Suprapubic skin (tissue), 4 donors: ENCODE data around the gene EPB41L4B. TPM values are rescaled to one million over a fixed set of nuclear protein-coding genes. Genes with fewer than 3 reads are reported as not detected.

Experiments
- DNase-seq, 2 donors: peaks; one replicate each; pipeline ENCODE4 v3.0.0-alpha.2; 2019; ENCODE audit warnings: low spot score in 2 of 2
- H3K27ac ChIP-seq: fragments of 200-600 bp; sonication (generic); one replicate; pipeline ENCODE4 v1.5.1; 2019
- H3K27me3 ChIP-seq: fragments of 200-600 bp; sonication (generic); one replicate; pipeline ENCODE4 v1.5.1; 2019
- H3K36me3 ChIP-seq: fragments of 200-600 bp; sonication (generic); one replicate; pipeline ENCODE4 v1.5.1; 2019
- H3K4me1 ChIP-seq: fragments of 200-600 bp; sonication (generic); one replicate; pipeline ENCODE4 v1.5.1; 2019
- H3K4me3 ChIP-seq: fragments of 200-600 bp; sonication (generic); one replicate; pipeline ENCODE4 v1.5.1; 2019; ENCODE audit warnings: mild to moderate bottlenecking
- H3K9me3 ChIP-seq: fragments of 200-600 bp; sonication (generic); one replicate; pipeline ENCODE4 v1.5.1; 2019
- EP300 ChIP-seq: sonication (generic); formaldehyde crosslinking; IDR thresholded peaks from one replicate; pipeline ENCODE4 v1.6.1; 2017; ENCODE audit warnings: antibody characterized with exemption
- POLR2A ChIP-seq, 2 donors: fragments of 450-650 bp; IDR thresholded peaks; one replicate each; pipeline ENCODE4 v1.6.1; 2017; ENCODE audit warnings: antibody characterized with exemption in 2 of 2, mild to moderate bottlenecking in 2 of 2, moderate library complexity in 2 of 2
- POLR2AphosphoS5 ChIP-seq, 3 donors: sonication (generic); formaldehyde crosslinking; IDR thresholded peaks; one replicate each; pipeline ENCODE4 v1.6.1; 2017; ENCODE audit warnings: antibody characterized with exemption in 3 of 3
- WGBS: methylation state at CpG from one replicate; pipeline ENCODE4 v1.1.5; 2018; 5-methylcytosine and 5-hydroxymethylcytosine counted together
- total RNA-seq, 4 donors: library from RNA; depleted of rRNA; stranded (reverse); fragments of >200 nt; gene quantifications; one replicate each; pipeline ENCODE4 v1.1.0, GENCODE V29; 2016
- TF ChIP-seq, protein P1 (sequence below), 2 donors: fragments of 200-600 bp in 1 of 2; fragments of 450-650 bp in 1 of 2; sonication (generic) in 1 of 2; IDR thresholded peaks; one replicate each; pipeline ENCODE4 v1.5.1; 2016 to 2019; ENCODE audit warnings: antibody characterized with exemption in 2 of 2, mild to moderate bottlenecking in 1 of 2, moderate library complexity in 1 of 2

Gene EPB41L4B
- total RNA-seq, 4 donors from 2014 or later: 22.4 to 27.4 (median 25.1) TPM

DNA sequence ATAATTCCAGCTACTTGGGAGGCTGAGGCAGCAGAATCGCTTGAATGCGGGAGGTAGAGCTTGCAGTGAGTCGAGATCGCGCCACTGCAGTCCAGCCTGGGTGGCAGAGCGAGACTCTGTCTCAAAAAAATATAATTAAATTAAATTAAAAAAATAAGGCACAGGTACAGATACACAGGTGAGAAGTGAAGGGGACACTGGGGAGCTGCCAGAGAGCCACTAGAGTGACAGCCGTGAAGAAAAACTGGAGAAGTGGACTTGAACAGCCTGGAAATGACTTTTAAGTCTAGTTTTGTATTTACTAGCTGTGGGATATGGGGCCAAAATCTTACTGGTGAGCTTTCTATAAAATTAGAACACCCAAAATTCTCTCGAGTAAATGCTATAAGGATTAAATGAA lies 15.1 kb downstream of the EPB41L4B start:
- H3K4me1 ChIP-seq: peaks cover 7% of the 10 kb centered on the region
- no peak for TF ChIP-seq POLR2AphosphoS5 (IDR thresholded peaks at IDR 0.05)
- TF ChIP-seq EP300: no peak
- TF ChIP-seq, protein P1, sequence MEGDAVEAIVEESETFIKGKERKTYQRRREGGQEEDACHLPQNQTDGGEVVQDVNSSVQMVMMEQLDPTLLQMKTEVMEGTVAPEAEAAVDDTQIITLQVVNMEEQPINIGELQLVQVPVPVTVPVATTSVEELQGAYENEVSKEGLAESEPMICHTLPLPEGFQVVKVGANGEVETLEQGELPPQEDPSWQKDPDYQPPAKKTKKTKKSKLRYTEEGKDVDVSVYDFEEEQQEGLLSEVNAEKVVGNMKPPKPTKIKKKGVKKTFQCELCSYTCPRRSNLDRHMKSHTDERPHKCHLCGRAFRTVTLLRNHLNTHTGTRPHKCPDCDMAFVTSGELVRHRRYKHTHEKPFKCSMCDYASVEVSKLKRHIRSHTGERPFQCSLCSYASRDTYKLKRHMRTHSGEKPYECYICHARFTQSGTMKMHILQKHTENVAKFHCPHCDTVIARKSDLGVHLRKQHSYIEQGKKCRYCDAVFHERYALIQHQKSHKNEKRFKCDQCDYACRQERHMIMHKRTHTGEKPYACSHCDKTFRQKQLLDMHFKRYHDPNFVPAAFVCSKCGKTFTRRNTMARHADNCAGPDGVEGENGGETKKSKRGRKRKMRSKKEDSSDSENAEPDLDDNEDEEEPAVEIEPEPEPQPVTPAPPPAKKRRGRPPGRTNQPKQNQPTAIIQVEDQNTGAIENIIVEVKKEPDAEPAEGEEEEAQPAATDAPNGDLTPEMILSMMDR (IDR thresholded peaks at IDR 0.05): no peak
- TF ChIP-seq POLR2A (IDR thresholded peaks at IDR 0.05): no peak
- no peak for DNase-seq
- H3K27me3 ChIP-seq: no peaks in the 10 kb centered on the region
- H3K36me3 ChIP-seq: no peaks in the 10 kb centered on the region
- no peak overlapping the region for H3K27ac ChIP-seq
- WGBS: 97% methylated on average over 8 of the region's 8 CpGs
- H3K9me3 ChIP-seq: no peaks in the 10 kb centered on the region
- H3K4me3 ChIP-seq: no peak overlapping the region

GRCh38 chr9:109304347-109304746 lies 16.5 kb downstream of the EPB41L4B start:
- WGBS: 83% methylated on average over 3 of the region's 3 CpGs
- TF ChIP-seq EP300: no peak
- TF ChIP-seq POLR2A (IDR thresholded peaks at IDR 0.05): no peak
- no peak for TF ChIP-seq POLR2AphosphoS5 (IDR thresholded peaks at IDR 0.05)
- TF ChIP-seq, protein P1 (IDR thresholded peaks at IDR 0.05): no peak

DNA sequence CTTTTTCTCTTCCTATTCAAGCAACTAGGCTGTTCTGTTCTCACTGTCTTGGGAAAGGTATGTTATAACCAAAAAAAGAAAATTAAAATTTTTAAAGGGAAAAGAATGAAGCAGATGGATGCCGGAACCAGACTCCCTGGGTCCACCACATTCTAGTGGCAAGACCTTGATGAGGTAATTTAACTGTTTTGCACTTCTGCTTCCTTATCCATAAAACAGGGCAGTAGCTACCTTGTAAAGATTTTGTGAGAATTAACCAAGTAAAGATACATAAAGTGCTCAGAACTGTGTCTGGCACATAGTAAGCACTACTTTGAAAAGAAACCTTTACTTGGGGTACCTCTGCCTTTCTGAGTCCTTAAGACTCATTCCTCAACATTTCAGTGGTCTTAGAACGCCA lies 17.0 kb downstream of the EPB41L4B start:
- WGBS: 88% methylated on average over 2 of the region's 2 CpGs
- DNase-seq: no peak
- H3K27ac ChIP-seq: no peak overlapping the region
- H3K36me3 ChIP-seq: no peaks in the 10 kb centered on the region
- H3K9me3 ChIP-seq: no peaks in the 10 kb centered on the region
- H3K4me3 ChIP-seq: no peak overlapping the region
- H3K27me3 ChIP-seq: no peaks in the 10 kb centered on the region
- no peaks in the 10 kb centered on the region for H3K4me1 ChIP-seq
- no peak for TF ChIP-seq POLR2AphosphoS5 (IDR thresholded peaks at IDR 0.05)
- no peak for TF ChIP-seq EP300
- TF ChIP-seq POLR2A (IDR thresholded peaks at IDR 0.05): no peak
- TF ChIP-seq, protein P1 (IDR thresholded peaks at IDR 0.05): no peak

More at GRCh38 chr9:109304347-109304746, 16.5 kb downstream of the EPB41L4B start:
- no peaks in the 10 kb centered on the region for H3K9me3 ChIP-seq
- no peak overlapping the region for H3K4me3 ChIP-seq
- H3K4me1 ChIP-seq: no peaks in the 10 kb centered on the region
- no peaks in the 10 kb centered on the region for H3K27me3 ChIP-seq
- no peak overlapping the region for H3K27ac ChIP-seq
- no peaks in the 10 kb centered on the region for H3K36me3 ChIP-seq
- no peak for DNase-seq

DNA sequence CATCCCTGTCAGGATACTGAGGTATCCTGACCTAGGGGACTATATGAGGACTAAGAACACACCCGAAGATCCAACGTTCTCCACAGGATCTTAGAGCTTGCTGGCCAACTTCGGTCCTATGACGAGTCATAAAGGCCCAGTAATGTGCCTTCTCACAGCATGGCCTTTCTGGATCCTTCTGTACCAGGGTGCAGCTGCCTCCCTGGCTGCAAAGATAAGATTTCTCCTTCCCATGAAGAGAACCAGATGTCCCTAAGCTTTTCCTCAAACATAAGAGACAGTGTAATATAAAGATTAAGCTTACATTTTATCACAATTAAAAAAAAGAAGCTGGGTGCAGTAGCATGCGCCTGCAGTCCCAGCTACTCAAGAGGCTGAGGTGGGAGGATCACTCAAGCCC lies 18.3 kb downstream of the EPB41L4B start:
- Histone ChIP-seq H3K27me3 (no peaks in the 10 kb centered on the region), H3K4me3 (no peak overlapping the region), H3K9me3 (no peaks in the 10 kb centered on the region), H3K4me1 (no peaks in the 10 kb centered on the region), H3K27ac (no peak overlapping the region), H3K36me3 (no peaks in the 10 kb centered on the region)
- no peak for DNase-seq
- TF ChIP-seq EP300: no peak
- TF ChIP-seq, protein P1 (IDR thresholded peaks at IDR 0.05): no peak
- no peak for TF ChIP-seq POLR2AphosphoS5 (IDR thresholded peaks at IDR 0.05)
- TF ChIP-seq POLR2A (IDR thresholded peaks at IDR 0.05): no peak
- 82% methylated on average over 2 of the region's 5 CpGs for WGBS

DNA sequence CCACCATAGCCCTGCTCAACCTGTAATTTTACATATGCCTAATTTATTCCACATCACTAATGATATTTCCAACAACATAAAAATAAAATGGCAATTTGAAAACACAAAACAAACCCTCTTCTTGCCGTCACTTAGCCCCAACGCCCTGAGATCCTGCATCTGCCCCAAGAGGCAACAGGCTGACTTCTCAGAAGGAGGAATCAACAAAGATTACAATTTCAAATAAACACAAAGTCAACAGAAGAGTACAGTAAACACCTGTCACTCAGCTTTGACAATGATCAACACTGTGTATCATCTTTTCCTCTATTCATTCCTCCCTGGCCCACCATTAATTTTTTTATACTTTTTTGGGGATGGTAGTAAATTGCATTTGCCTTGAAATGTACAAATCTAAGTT lies 19.8 kb downstream of the EPB41L4B start:
- WGBS: 81% methylated on average over 2 of the region's 2 CpGs
- TF ChIP-seq POLR2A (IDR thresholded peaks at IDR 0.05) (no peak), POLR2AphosphoS5 (IDR thresholded peaks at IDR 0.05) (no peak), EP300 (no peak)
- TF ChIP-seq, protein P1 (IDR thresholded peaks at IDR 0.05): no peak
- H3K27ac ChIP-seq: no peak overlapping the region
- DNase-seq: no peak
- H3K9me3 ChIP-seq: no peaks in the 10 kb centered on the region
- no peaks in the 10 kb centered on the region for H3K4me1 ChIP-seq
- H3K27me3 ChIP-seq: no peaks in the 10 kb centered on the region
- no peaks in the 10 kb centered on the region for H3K36me3 ChIP-seq
- H3K4me3 ChIP-seq: no peak overlapping the region
